ENCODE data around the gene SLC35E1.

The SLC35E1 gene

DNA sequence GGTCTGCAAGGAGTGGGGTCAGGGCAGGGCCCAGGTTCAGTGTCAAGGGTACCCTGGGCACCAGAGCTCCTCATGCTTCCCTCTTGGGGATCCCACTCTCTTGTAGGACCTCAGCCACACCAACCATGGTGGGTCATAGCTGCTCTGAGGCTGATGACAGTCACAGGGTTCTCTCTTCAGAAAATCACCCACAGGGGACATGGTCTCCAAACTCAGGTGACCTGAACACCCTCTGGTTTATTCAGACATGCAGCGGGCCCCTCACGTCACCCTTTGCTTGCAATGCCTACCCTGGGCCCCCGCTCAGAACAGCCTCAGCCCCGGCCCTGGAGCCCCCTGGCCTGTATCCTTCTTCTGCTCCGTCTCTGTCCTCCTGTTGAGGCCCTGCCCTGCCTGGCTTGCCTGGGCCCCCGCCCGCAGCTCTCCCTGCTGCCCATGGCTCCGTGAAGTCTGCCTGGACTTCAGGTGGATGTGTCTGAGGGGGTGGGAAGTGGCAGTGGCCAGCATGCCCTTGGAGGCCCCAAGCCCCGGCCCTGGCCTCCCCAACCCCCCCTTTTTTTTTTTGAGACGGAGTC is 50.4 kb downstream of the SLC35E1 start:
- Histone ChIP-seq H3K79me2 (ENCODE audit: control insufficient read depth, low read length) (peaks cover 1% of the 10 kb centered on the region; the same call in 1 of the 2 replicates), H3K4me1 (ENCODE audit: control insufficient read depth, low read length) (no peaks in the 10 kb centered on the region), H3K27ac (ENCODE audit: low read depth, low read length) (no peak overlapping the region), H3K9me2 (replicated peaks; ENCODE audit: control insufficient read depth, low read length) (no peaks in the 10 kb centered on the region), H3F3A (ENCODE audit: control insufficient read depth, insufficient read depth) (peaks cover 7% of the 10 kb centered on the region; the same call in 1 of the 2 replicates), H3K4me2 (ENCODE audit: low read length) (no peak overlapping the region), H4K20me1 (ENCODE audit: control insufficient read depth, insufficient read depth, low read depth, low read length) (0 out of 2 replicates have a peak, but pooled peaks cover 3% of the 10 kb centered on the region), H3K27me3 (ENCODE audit: control insufficient read depth, low read length) (no peaks in the 10 kb centered on the region), H3K36me3 (ENCODE audit: control insufficient read depth, low read length) (peaks cover 93% of the 10 kb centered on the region), H3K4me3 (ENCODE audit: low read length) (no peak overlapping the region), H3K9me3 (ENCODE audit: control insufficient read depth, insufficient read depth, low read length) (no peaks in the 10 kb centered on the region)
- TF ChIP-seq, protein P1, sequence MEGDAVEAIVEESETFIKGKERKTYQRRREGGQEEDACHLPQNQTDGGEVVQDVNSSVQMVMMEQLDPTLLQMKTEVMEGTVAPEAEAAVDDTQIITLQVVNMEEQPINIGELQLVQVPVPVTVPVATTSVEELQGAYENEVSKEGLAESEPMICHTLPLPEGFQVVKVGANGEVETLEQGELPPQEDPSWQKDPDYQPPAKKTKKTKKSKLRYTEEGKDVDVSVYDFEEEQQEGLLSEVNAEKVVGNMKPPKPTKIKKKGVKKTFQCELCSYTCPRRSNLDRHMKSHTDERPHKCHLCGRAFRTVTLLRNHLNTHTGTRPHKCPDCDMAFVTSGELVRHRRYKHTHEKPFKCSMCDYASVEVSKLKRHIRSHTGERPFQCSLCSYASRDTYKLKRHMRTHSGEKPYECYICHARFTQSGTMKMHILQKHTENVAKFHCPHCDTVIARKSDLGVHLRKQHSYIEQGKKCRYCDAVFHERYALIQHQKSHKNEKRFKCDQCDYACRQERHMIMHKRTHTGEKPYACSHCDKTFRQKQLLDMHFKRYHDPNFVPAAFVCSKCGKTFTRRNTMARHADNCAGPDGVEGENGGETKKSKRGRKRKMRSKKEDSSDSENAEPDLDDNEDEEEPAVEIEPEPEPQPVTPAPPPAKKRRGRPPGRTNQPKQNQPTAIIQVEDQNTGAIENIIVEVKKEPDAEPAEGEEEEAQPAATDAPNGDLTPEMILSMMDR (IDR thresholded peaks at IDR 0.05; ENCODE audit: low read depth, low read length, poor library complexity, severe bottlenecking) = no peak
- no peak for TF ChIP-seq EZH2phosphoT487 (IDR thresholded peaks at IDR 0.05; ENCODE audit: borderline replicate concordance, low read length)

DNA sequence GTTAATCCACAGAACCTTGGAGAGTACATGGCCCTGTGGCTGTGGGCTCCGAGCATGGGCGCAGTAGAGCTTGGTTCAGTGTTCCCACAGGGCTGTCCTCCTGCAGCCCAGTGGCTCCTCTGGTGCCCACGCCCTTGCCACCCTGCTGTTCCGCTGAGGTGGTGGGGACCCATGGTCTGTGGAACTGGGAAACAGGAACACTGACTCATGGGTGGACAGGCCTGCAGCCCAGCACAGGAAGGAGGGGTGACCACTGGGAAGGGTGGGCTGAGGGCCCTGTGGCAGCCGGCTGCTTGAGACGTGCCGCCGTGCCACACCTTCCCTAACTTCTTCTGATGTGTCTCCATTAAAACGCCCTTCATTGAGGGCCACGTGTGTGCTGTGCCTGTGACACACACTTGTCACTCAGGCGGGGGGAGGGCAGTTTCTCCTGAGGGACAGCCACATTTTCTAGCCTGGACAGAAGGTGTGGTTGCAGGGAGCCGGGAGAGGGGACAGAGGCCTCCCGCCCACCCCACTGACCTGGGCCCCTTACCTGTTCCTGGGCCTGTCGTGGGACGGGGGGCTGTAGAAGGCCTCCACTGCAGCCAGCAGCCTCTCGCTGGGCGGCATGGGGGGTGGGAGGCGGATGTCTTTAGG is 51.1 kb downstream of the SLC35E1 start:
- no peaks in the 10 kb centered on the region for H3K9me3 ChIP-seq (ENCODE audit: control insufficient read depth, insufficient read depth, low read length)
- no peak overlapping the region for H3K27ac ChIP-seq (ENCODE audit: low read depth, low read length)
- no peak overlapping the region for H3K4me2 ChIP-seq (ENCODE audit: low read length)
- 0 out of 2 replicates have a peak, but pooled peaks cover 3% of the 10 kb centered on the region for H4K20me1 ChIP-seq (ENCODE audit: control insufficient read depth, insufficient read depth, low read depth, low read length)
- H3K4me3 ChIP-seq (ENCODE audit: low read length) = no peak overlapping the region
- peaks cover 91% of the 10 kb centered on the region for H3K36me3 ChIP-seq (ENCODE audit: control insufficient read depth, low read length)
- H3K27me3 ChIP-seq (ENCODE audit: control insufficient read depth, low read length) = no peaks in the 10 kb centered on the region
- H3K79me2 ChIP-seq (ENCODE audit: control insufficient read depth, low read length) = no peaks in the 10 kb centered on the region
- peaks cover 7% of the 10 kb centered on the region; the same call in 1 of the 2 replicates for H3F3A ChIP-seq (ENCODE audit: control insufficient read depth, insufficient read depth)
- H3K9me2 ChIP-seq (replicated peaks; ENCODE audit: control insufficient read depth, low read length) = no peaks in the 10 kb centered on the region
- TF ChIP-seq EZH2phosphoT487 (IDR thresholded peaks at IDR 0.05; ENCODE audit: borderline replicate concordance, low read length) = no peak
- TF ChIP-seq, protein P1 (IDR thresholded peaks at IDR 0.05; ENCODE audit: low read depth, low read length, poor library complexity, severe bottlenecking) = no peak
- H3K4me1 ChIP-seq (ENCODE audit: control insufficient read depth, low read length) = no peaks in the 10 kb centered on the region

DNA sequence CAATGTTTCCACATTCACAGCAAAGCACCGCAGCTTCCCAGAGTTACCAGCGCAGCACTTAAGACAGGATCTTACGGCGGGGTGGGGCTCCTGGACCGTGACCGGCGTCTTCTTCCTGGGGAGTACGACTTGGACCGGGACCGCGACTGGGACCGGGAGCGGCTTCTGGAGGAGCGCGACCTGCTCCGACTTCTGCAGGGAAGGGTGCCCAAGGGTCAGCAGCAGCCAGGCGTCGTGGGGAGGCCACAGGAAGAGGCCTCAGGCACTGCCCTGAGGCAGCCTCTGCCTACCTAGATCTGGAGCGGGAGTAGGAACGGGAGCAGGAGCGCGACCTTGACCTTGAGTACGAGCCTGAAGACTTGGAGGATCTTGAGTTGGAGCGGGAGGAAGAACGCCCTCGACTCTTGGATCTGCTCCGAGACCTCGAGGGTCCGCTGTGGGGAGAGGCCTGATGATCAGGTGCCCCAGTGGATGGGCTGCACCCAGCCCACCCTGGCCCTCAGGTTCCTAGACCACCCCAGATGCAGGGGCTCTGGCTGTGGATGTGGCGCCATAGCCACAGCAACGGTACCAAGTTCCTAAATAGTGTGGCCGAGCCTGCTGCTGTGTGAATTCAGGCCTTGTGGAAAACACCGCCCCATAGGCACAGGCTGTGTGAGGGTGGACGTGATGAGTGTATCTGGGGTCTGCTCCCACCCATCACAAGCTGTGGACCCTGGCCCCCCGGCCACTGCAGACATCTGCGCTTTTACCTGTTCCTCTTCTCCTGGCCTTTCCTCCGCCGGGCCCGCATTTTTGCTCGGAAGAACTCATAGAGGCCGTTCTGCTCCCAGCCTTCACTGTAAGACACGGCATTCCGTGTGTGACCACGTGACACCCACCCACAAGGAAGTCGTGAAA is 51.9 kb downstream of the SLC35E1 start:
- Histone ChIP-seq H3K36me3 (ENCODE audit: control insufficient read depth, low read length) (peaks cover 86% of the 10 kb centered on the region), H3K9me3 (ENCODE audit: control insufficient read depth, insufficient read depth, low read length) (no peaks in the 10 kb centered on the region), H3K9me2 (replicated peaks; ENCODE audit: control insufficient read depth, low read length) (no peaks in the 10 kb centered on the region), H3F3A (ENCODE audit: control insufficient read depth, insufficient read depth) (peaks cover 7% of the 10 kb centered on the region; the same call in 1 of the 2 replicates), H3K27me3 (ENCODE audit: control insufficient read depth, low read length) (no peaks in the 10 kb centered on the region), H3K4me2 (ENCODE audit: low read length) (no peak overlapping the region), H3K4me3 (ENCODE audit: low read length) (no peak overlapping the region), H3K79me2 (ENCODE audit: control insufficient read depth, low read length) (no peaks in the 10 kb centered on the region), H3K27ac (ENCODE audit: low read depth, low read length) (no peak overlapping the region), H4K20me1 (ENCODE audit: control insufficient read depth, insufficient read depth, low read depth, low read length) (0 out of 2 replicates have a peak, but pooled peaks cover 3% of the 10 kb centered on the region), H3K4me1 (ENCODE audit: control insufficient read depth, low read length) (no peaks in the 10 kb centered on the region)
- TF ChIP-seq, protein P1 (IDR thresholded peaks at IDR 0.05; ENCODE audit: low read depth, low read length, poor library complexity, severe bottlenecking) = no peak
- no peak for TF ChIP-seq EZH2phosphoT487 (IDR thresholded peaks at IDR 0.05; ENCODE audit: borderline replicate concordance, low read length)
